Measurements from ENCODE around the gene C6.
"Not testable (repeated sequence)": the region's sequence is repeated elsewhere in the genome, so short reads cannot be mapped to it uniquely, and the experiment has no call there.

Gene C6

DNA sequence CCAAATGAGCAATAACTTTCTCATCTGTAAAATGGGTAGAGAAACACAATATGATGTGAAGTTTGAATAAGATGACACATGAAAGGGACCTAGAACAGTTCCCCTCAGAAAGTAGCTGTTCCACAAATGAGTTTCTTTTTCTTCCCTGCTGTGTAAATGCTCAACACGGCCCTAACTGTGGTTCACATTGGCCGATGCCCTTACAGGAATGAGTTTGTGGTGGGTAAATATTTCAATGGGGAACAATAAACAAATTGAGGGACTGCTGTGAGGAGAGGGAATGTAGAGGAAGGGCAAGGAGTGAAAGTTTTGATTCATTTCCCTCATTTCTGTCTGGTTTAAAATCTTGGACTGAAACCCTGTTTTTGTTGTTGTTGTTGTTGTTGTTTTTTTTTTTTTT, 12.8 kb downstream of the C6 start:
- no peak for DNase-seq (ENCODE audit: low spot score)
- no peak for FAIRE-seq

DNA sequence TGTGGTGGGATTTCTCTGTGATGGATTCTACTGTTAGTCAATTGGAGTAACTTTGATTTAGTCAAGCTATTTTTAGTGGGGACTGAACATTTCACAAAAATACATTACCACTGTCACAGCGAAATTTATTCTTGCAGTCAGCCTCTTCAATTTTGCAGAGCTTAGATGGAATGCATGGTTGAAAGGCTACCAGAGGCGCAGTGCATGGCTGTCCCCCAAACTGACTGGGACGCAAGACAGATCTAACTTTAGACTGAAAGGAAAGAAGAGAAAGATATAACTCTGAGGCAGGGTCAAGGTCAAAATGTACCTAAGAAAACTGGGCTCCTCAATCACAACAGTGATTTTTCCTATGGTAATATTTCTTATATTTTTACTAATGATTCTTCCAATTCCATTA, 13.7 kb downstream of the C6 start:
- no peak for FAIRE-seq

DNA sequence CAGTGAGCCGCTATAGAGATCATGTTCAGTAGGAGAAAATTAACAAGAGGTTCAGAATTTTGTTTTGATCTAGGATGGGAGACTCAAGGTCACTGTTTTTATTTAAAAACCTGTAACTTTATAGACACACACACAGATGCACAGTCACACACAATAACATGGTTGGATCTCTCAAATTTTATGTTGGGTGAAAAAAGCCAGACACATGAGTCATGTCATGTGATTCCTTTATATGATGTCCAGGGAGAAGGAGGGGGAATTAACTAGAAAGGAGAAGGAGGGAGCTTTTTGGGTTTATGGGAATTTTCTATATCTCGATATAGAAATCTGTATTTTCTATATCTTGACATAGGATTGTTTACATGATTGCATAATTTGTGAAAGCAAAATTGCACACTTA, 17.1 kb downstream of the C6 start:
- DNase-seq (ENCODE audit: low spot score), result no peak
- no peak for FAIRE-seq

More for the DNA sequence above, 13.7 kb downstream of the C6 start:
- no peak for DNase-seq (ENCODE audit: low spot score)

DNA sequence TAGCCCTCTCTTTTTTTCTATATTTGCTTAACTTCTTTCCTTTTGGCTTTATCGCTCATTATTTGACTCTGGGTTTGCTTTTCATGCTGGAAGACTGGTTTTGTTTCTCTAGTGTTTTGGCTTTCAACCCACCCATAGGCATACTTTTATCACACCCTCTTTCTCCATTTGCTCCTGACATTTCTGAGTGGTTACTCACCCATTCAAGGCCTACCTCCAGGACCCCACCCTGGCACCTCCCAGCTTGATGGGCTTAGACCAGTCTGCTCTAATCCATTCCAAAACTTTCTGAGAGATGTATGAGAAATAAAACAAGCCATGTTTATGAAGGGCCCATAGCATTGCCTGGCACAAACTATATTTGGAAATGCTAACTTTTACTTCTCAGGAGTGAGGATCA, 18.1 kb downstream of the C6 start:
- no peak for FAIRE-seq
- DNase-seq (ENCODE audit: low spot score), result no peak

DNA sequence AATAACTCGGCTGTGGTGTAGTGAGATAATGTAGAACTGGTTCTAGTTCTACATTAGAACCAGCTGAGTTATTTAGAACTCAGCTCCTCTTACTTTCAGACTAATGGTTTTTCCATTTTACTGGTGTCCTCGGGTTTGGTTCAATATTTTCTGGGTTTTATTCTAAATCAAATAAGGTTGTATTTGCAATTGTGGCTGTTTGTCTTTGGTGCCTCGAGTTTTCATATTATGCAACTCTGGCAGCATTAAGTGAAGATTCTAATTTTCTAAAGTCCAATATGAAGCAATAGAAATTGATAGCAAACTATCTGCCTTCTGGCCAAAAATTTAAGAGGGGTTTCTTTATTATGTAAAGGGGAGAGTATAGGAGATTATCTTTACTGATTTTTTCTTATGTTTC, 19.0 kb downstream of the C6 start:
- FAIRE-seq (no peak), DNase-seq (ENCODE audit: low spot score) (no peak)

DNA sequence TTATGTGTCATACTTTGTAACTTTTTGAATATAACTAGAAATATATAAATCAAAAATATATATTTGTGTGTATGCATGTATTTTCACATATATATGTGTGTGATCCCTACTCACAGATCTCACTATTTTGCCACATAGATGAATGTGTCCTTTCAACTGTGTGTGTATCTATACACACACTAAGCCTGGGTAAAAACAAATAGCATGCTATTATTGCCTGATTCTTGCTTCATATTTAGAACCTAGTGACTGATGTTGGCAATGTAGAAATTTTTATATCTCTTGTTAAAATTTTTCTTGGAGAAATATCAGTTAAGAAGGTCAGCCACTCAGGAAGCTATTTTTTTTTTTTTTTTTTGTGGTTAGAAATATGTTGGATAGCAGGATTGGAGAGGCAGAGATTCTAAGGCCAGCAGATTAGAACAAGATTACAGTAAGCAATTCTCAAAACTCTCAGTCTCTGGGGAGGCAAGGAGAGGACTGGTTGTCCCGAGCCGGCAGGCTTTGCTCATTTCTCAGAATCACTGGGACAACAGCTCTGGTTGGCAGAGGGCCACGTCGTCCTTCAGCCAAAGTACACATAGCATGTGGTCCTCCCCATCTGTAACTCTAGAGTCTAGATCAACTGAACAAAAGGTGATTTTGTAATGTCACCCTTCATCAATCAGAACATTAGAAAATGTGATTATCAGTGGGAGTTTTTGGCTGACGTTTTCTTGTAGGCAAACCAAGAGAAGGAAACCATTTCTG, 19.7 kb downstream of the C6 start:
- DNase-seq (ENCODE audit: low spot score) (peak; percentile 11), FAIRE-seq (peak; percentile 42)

DNA sequence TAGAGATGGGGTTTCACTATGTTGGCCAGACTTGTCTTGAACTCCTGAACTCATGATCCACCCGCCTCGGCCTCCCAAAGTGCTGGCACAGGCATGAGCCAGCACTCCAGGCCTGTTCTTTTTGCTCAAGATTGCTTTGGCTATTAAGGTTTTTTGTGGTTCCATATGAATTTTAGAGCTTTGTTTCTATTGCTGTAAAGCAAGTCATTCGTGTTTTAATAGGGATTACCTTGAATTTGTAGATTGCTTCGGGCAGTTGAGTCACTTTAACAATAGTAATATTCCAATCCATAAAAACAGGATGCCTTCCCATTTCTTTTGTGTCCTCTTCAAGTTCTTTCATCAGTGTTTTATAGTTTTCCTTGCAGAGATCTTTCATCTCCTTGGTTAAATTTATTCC, 22.1 kb downstream of the C6 start:
- DNase-seq (ENCODE audit: low spot score) (no peak), FAIRE-seq (no peak)

DNA sequence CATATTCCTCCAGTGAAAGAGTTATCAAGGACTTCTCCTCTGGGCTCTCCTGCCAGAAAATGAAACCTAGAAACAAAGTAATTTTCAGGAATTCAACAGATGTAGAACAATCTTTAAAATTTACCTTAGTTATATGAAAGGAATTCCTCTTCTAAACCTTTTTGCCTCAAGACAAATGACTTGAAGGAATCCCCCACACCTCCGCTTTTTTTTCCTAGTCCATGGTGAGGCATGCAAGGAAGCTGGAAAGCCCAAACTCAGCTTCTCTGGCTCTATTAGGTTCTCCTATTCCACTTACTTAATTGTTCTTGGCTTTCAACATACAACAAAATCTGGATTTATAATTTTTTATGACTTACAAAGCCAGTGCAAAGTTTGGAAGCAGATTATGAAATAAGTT, 27.2 kb downstream of the C6 start:
- DNase-seq (ENCODE audit: low spot score), result no peak
- no peak for FAIRE-seq

DNA sequence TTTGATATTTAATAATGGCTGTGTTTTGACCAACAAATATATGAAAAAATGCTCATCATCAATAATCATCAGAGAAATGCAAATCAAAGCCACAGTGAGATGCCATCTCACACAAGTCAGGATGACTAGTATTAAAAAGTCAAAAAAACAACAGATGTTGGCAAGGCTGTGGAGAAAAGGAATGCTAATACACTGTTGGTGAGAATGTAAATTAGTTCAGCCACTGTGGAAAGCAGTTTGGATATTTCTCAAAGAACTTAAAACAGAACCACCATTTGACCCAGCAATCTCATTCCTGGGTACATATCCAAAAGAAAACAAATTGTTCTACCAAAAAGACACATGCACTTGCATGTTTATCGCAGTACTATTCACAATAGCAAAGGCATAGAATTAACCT, 30.0 kb downstream of the C6 start:
- not testable (repeated sequence) for DNase-seq (ENCODE audit: low spot score)
- peak; percentile 37 for FAIRE-seq

DNA sequence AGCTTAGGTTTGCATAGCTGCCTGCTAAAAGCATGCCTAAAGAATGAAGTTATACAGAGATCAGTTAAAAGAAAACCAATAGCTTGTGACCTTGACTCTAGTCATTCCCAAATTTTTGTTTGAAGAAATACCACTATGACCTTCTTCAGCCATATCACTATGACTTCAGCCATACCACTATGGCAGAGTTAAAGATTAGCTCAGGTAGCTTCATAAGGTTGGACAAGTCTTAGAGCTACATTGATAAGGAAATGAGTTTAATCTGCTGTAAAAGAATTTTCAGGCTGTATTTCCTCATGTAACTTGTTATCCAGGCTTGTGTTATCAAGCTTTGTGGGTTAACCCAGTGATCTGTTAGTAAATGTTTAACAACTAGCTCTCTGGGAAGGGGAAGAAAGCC, 30.7 kb downstream of the C6 start:
- DNase-seq (ENCODE audit: low spot score) (no peak), FAIRE-seq (no peak)

DNA sequence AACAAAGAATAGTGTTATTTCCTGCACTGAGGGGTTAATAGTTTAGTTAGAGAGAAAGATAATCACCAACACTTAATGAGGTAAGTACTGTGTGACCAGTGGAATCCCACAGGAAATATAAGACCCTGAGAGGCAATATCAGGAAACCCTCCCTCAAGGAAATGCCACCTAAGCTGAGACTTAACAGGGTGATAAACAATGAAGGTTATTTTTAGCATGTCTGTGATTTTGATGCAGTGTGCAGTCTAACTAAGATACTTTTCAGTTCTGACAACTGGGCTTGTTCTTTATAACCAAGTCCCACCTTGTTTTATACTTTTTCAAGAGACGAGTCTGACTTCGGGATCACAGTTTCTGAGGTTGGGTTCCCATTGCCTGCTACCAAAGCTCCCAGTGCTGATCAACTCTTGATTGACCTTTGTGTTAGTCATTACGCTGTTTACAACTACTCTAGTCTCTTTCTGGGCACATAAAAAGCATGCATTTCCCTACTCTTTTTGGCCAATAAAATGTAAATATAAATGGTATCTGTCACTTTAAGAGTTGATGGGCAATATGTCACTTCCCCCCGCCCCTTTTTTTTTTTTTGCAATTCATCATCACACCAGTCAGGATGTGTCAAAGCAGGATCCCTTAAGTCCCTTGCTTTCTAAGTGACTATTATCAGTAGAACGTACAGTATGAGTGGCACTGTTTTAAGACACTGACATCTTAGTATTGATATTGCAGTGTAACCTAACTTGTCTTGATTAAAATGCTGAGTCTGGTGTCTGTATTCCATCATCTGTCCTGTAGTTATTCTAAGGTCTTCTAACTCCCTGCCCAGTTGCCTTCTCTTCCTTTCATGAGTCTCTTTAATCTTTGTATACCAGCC, 31.4 kb downstream of the C6 start:
- DNase-seq (ENCODE audit: low spot score), result no peak
- no peak for FAIRE-seq

DNA sequence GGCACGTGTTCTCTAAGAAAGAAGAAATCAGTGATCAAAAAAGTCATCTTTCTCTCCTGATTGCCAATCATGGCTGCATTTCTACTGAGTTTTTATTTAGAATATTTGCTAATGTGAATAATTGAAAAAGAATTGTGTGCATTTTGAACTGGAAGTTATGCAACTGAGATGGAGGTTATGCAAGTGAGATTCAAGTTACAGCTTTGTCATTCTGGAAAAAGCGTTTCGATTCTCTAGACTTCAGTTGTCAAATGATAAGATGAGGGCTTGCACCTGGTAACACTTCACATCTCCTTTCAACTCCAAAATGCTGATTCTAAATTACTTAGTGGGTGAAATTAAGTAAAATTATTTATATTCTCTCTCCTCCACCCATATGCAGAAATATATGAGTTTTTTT, 36.4 kb downstream of the C6 start:
- FAIRE-seq (no peak), DNase-seq (ENCODE audit: low spot score) (no peak)

DNA sequence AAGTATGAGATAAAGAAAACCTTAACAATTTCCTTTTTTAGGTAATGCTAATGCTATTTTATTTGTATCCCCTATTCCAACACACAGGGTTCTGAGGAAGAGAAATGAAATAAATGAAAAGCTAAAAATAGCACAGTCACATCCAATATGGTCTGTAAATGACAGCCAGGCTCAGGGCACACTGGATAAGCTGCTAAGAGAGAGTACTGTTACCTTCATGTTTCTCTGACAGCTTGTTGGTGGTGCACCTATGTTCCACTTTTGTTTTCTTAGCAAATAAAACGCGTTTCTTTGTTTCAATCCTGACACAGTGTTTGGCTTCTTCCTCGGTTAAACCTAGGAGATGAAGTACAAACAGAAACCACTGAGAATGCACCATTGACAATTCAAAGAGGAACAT, 41.3 kb downstream of the C6 start:
- no peak for DNase-seq (ENCODE audit: low spot score)
- FAIRE-seq, result no peak

DNA sequence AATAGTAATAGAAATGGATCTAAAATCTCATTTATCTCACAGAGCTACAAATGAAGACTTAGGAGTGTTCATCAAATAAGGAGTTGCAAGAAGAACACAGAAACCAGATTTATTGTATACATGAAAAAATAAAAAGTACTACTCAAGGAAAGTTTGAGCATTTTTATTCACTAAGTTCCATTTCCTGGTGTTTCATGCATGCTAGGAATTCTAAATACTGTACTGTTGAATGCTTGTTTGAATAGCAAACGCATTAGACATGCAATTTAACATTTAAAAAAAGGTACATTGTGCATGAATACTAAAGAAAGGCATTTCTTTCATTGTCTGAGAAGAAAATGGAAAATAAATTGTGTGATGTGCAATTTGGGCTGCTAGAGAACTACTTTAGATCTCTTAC, 52.1 kb downstream of the C6 start:
- FAIRE-seq, result no peak

DNA sequence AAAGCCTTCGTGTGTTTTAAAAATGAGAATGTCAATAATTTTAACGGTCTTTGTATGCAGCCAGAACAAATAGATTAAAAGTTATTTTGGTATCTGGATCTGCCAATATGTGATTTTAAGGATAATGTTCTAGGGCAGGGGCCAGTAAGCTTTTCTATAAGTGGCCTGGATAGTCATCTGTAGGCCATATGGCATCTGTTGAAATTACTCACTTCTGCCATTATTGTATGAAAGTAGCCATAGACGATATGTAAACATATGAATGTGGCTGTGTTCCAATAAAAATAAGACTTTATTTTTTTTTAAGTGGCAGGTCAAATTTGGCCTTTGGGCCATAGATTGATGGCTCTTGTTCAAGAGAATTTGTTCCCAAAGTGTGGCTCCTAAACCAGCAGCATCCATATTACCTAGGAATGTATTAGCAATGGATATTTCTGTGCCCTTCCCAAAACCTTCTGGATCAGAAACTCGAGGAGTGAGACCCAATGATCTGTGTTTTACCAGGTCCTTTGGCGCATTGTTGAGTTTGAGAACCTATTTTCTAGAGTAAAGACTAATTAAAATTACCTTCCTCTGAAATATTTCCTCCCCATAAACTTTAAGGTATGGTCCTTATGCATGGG, 55.9 kb downstream of the C6 start:
- DNase-seq (ENCODE audit: low spot score) (no peak), FAIRE-seq (no peak)

More for the DNA sequence above, 52.1 kb downstream of the C6 start:
- no peak for DNase-seq (ENCODE audit: low spot score)

DNA sequence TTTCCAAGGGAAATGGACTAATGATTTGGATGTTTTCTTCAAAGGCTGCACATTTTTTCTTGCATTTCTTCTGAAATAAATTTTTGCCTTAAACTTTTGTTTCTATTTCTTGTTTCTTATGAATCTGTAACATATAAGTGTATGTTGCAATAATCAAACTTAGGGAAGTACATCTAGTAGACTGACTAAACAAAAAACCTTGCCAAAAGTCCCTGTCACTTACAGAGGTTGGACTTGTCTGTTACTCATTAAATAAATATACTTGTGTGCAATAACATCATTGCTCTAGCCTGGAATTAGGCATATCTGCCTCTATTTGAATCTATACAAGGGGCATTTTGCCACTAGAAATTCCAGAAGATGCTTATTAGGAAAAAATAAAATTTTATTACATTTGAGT, 56.6 kb downstream of the C6 start:
- no peak for DNase-seq (ENCODE audit: low spot score)
- FAIRE-seq, result no peak

DNA sequence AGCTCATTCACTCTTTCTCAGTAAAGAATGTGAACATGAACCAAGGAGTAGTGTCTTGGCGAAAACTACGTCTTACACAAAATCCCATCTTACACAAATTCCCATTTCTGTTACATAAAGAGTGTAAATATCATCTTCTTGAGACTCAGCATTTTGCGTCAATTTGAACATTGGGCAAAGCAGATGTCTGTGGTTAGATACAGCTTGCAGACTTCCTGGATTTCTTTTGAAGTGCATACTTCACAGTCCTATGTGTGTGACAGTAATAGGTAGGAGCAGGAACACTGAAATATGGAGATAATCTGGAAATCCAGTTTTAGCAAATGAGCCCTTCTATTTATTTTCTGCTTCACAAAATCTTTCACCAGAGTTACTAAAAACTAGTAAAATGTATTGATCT, 58.8 kb downstream of the C6 start:
- FAIRE-seq, result no peak
- DNase-seq (ENCODE audit: low spot score), result no peak

DNA sequence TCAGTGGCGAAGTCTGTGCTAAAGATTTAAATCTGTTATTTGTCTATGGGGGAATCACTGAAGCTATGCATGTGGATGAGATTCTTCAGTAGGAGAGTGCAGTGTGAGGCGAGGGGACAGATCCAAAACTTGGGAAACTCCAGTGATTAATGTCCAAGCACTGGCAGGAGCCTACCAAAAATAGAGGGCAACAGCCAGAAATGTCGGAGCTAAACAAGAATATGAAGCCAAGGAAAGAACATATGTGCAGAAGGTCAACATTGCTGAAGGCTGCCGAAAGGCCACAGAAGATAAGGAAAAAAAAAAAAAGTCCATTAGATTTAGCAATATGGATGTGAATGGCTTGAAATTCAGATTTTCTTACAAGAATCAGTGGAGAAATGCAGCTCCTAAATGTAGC, 61.8 kb downstream of the C6 start:
- no peak for FAIRE-seq
- no peak for DNase-seq (ENCODE audit: low spot score)

DNA sequence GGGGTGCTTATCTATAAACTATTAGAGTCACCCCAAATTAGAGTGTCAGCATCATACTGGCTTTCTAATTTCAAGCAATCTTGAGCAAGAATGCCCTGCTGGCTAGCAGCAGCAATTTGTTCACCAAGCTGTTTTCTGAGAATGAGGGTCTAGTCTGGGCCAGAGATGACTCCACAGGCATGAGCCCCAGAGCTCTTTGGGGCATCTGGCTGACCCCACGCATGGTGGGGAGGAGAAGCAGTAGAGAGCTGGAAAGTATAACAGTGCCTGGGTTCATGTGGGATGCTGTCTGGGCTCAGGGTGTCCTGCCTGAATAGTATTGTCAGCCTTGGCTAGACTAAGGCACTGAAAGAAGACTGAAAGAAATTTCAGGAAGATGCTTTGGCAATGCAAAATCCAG, 64.9 kb downstream of the C6 start:
- FAIRE-seq (no peak), DNase-seq (ENCODE audit: low spot score) (no peak)

DNA sequence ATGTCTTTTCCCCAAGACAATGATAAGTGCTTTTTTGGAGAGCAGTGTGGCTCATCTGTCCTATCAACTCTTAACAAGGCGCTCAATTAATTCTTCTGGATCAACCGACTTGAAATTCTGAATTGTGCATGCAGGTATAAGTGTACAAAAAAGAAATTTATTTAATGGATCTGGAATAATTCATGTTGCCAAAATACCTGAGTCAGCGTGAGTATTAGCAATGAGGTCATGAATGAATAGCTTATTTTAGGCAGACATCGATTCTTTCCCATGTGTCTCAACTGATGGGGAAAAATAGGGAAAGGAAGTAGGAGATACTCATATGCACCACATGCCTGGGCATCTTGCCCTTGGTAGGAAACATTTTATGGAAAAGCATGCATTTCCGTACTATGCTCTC, 68.0 kb downstream of the C6 start:
- FAIRE-seq, result no peak
- DNase-seq (ENCODE audit: low spot score), result no peak

DNA sequence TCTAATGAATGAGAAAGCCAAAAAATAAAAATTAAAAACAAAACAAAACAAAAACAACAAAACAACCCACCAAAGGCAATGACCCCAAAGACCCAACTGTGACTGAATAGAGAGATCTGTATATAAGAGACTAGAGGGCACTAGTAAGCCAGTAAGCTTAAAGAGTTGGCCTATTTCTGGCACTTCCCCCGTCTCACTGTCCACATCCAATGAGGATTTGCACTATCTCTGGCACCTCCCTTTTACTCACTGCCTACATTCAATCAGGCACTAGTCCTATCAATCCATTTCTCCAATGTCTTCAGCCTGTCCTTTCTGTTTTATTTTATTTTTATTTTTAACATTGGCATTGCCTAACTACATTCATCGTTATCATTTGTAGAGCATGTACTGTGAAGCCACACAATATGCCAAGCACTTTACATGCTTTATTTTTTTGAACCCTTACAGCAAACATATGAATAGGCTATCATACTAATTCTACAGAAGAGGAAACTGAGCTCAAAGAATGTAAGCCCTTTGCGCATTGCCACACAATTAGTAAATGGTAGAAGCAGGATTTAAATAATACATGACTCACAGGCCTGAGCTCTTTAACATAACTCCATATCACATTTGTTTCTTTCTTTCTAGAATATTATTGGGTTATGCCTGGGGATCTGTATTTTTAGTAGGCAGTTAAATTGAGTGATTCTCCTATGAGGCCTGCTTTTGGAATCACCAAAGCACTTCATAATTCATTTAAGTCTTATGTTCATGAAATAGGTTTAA, 70.0 kb downstream of the C6 start:
- no peak for DNase-seq (ENCODE audit: low spot score)
- FAIRE-seq, result no peak

Data from urothelium cell line (cell line).